ENCODE measurements around the gene MEIS2. TPM values are rescaled to one million over a fixed set of nuclear protein-coding genes. Genes with fewer than 3 reads are reported as not detected.

The MEIS2 gene
- total RNA-seq, 1 donor from 2014 or later: 43.9 TPM

DNA sequence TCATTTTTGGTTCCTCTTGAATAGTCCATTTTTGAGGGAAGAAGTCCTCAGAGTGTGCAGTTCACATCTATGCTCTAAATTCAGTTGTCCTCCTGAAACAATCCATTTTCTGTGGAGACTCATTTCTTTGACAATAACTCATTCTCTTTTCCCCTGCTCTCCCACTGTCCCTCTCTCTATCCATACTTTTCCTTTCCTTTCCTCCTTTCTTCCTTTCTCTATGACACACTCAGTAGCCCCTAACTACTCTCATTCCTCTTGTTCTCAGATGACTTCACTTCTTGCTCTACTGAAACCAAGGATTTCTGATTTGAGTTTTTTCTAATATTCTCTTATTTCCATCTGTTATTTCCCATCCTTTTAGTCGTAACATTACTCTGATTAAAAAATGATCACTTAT lies 16.7 kb upstream of the MEIS2 start:
- DNase-seq (no peak), ATAC-seq (ENCODE audit: poor library complexity) (no peak)
- intact Hi-C loops (cut with DNase I): no loop called here

DNA sequence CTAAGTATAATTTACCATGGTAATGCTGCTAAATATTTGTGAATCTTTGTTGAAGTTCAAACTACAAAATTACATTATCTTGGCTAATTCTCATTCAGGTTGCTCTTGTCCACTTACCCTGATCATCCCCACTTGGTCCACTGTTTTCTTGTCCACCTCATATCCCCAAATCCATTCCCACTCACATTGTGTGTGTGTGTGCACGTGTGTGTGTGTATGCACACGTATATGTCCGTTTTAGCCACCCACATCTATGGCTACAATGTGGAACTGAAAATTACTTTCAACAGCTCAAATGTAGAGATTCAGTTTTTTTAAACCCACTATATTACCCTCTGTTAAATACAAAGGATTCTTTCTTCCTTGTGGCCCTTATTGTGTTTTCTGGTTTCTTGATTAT lies 15.2 kb upstream of the MEIS2 start:
- intact Hi-C loops (cut with DNase I): no loop called here
- no peak for DNase-seq
- ATAC-seq (ENCODE audit: poor library complexity): no peak

DNA sequence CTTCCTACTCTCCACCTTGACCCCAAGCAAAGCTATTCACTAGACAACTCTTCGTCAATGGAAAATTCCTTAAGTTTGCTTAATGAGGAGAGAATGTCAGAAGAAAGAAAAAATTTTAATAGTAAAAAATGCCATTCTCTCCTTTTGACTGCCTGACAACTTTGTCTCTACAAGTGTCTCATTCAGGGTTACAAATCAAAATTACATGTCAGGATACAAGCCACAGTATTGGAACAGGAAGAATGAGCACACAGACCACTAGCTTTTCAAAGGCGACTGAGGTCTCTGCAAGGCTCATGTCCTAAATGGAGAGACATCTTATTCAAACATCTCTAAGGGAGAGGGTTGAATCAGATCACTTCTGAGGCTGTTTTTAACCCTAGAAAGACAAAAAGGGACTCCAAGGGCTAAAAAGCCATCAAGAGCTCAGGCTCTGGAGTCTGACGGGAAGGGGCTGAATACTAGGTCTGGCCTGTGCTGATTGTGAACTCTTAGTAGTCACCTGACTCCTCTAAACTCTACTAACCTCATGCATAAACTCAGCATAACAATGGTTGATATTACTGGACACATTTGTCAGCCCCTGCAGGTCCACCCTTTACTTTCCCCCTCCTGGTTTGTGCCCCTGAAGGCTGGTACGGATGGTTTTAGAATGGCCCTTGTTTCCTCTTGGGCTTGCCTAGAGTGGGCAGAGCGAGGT lies 12.8 kb upstream of the MEIS2 start:
- DNase-seq (no peak), ATAC-seq (ENCODE audit: poor library complexity) (no peak)
- intact Hi-C loops (cut with DNase I): no loop called here

DNA sequence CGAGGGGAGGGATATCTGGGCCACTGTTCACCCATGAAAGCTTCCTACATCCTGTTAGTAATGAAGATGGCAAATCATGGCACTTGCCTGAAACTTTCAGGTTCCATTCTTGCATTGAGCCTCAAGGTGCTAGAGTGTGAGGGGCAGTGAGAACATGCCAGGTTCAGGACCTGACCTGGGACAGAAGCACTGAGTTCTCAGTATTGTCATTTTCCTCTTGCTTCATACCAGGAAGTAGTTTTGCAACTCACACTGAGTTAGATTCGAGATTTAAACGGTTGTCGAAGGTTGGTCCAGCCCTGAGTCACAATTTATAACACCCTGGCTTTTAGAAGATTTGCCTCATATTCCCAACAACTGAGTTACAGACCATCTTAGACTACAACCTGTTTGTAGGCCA lies 11.8 kb upstream of the MEIS2 start:
- no peak for DNase-seq
- intact Hi-C loops (cut with DNase I): no loop called here
- ATAC-seq (ENCODE audit: poor library complexity): no peak

DNA sequence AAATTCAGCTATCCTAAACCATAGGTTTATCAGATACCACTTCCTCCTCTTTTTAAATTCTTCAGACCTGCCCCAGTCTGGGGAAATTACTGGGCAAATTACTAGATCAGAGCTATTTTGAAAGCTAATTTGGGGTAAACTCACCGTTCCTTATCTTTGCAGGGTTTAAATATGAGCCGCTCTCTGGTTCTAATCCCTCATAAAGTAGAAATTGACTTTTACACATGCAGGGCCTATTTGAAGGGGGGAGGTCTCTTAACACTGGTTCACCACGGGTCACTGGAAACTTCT lies 11.0 kb upstream of the MEIS2 start:
- ATAC-seq (ENCODE audit: poor library complexity) (no peak), DNase-seq (no peak)
- intact Hi-C loops (cut with DNase I): no loop called here

DNA sequence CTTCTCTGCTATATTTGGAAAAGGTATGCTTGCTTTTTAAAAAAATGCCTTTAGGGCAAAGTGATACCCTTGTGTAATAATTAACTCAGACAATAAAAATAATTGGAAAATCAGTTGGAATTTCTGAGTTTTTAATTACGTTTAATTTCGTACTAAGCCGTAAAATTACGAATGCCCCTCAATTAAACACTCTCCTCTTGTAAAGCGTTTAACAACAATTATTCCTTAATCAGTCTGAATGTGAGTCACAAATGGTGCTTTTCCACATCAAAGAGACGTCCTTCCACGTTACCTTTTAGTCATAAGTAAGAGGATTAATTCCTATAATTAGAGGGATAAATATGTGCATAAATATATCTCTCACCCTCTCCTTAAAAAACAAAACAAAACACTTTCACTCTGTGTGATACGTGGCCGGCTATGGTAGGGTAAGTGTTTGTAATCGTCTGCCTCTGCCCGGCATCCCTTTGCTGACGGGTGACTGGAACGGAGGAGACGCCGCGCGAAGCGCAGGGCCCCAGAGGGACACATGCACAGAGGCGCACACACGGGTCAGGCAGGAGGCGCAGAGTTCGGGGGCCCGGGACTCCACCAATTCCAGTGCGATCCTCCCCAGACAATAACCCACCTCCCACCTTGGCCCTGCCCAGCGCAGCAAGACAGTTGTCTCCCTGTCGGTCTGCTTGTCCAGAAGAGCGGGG lies 9.7 kb upstream of the MEIS2 start:
- ATAC-seq (ENCODE audit: poor library complexity): peak; percentile 82
- intact Hi-C loops (cut with DNase I): loop anchor here (5.0 to 10.0 kb wide), 2 partner anchors 228 to 525 kb away; no protein-coding TSS in a partner anchor
- peak; percentile 74 for DNase-seq

DNA sequence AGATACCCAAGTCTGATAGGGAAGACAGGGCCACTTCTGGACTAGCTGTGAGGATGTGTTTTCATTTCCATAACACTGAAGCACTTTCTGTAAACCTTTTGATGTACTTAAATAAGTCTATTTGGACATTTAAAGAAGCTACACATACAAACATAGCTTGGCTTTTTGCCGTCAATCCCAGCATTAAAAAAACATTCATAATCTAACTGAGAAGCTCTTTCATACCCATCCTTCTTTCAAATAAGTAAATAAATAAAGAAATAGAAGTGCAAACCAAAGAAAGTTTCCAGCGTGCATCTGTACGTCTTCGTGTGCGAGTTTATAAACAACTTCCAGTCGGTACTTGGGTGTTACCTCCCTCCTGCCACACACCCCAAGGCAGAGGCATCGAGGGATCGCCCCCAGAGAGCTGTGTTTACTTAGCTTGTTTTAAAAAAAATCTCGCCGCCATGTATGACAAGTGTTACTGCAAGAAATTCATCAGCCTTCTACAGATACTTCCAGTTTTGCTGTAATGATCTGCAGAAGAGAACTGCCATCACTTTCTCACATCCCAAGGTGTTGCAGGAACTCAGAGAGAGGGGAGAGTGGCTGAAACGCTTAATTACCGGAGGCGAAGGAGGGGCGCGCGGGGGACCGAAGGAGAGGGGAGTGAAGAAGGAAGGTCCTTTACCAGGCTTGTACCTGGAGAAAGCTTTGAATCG lies 9.0 kb upstream of the MEIS2 start:
- intact Hi-C loops (cut with DNase I): loop anchor here (5.0 to 10.0 kb wide), 2 partner anchors 227 to 525 kb away; no protein-coding TSS in a partner anchor

DNA sequence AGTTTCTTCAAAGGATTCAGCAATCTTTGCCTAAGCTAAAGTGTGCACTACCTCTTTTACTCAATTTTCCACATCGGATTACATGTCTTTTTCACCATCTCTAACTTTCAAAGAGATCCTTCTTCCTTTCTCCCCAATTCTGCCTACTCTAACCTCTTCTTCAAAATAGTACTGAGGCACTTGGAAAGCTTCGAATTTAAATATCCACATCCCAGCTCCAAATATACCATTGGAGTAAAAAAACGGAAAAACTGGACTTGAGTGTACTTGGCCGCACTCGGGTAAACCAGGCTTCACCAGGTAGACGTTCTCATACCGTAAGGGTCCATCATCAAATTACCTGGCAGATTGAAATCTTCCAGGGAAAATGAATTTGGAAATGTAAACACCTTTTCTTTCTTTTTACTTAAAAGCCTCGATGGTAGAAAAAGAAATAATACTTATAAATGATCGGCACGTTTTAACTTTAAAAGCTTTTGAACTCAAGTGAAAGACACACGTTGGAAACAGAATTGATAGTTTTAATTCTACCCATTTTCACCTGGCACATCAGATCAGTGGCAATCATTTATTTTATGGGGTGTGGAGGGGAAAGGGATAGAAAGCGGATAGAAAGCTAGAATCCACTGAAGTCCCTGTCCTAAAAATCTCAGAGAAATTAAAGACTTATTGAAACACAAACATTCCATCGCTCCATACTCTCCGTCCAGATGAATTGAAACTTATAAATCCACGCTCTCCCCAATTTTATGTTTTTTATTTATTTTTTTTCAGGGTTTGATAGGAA lies 8.2 kb upstream of the MEIS2 start:
- intact Hi-C loops (cut with DNase I): loop anchor here (5.0 to 10.0 kb wide), 2 partner anchors 226 to 524 kb away; no protein-coding TSS in a partner anchor

More for the DNA sequence above, 9.0 kb upstream of the MEIS2 start:
- DNase-seq (no peak), ATAC-seq (ENCODE audit: poor library complexity) (no peak)

DNA sequence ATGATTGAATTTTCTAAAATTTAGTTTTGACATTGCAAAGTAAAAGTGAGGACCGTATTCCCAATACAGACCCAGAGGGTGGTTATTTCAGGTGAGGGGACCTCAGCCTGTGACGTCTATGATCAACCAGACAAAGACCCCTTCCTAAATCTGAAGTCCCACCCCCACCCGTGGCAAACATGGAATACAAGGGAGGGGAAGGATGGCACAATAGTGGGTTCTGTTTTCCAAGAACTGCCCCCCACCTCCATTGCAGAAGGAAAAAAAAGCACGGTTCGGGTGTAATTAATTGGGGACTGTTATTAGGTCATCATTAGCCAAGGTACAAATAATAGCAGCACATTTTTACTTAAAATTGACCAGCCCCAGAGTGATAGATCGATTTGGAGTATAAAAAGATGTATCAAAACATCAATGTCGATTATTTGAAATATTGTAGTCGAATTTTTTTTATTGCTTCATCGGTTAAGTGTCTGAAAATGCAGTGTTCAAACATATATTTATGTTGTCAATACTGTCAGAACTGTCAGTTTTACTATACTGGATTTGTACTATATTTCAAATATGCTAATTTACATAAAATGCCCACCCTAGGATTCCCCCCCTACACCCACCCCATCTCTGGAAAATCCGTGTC lies 7.5 kb upstream of the MEIS2 start:
- ATAC-seq (ENCODE audit: poor library complexity) (no peak), DNase-seq (no peak)
- intact Hi-C loops (cut with DNase I): loop anchor here (5.0 to 10.0 kb wide), 2 partner anchors 226 to 523 kb away; no protein-coding TSS in a partner anchor

More for the DNA sequence above, 8.2 kb upstream of the MEIS2 start:
- DNase-seq: no peak
- ATAC-seq (ENCODE audit: poor library complexity): no peak

DNA sequence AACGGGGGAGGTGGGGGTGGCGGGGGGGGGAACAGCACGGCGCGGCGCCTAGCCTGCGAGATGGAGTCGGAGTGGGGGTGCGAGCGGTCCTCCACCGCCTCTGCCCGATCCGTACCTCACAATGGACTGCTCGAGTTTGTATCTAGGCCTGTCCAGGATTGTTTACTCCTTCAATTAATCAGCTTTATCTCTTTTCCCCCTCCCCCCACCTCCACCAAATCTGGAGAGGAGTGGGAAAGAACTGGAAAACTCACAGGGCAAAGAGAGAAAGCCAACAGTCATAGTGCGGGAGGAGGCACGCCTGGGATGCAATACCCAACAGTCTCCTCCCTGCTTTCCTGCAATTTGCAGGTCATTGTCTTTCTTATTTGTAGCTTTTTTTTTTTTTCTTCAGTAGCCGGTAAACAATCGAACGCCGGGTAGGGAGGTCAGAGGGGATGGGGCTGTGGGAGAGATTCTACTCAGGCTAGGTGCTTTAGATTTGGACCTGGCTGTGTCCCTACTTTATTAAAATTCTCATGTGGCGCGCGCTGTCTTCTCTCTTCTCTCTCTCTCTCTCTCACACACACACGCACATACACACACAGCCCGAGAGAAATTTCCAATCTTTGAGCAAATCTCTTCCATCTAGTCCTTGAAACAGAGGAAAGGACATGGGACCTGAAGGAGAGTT lies 6.9 kb upstream of the MEIS2 start:
- intact Hi-C loops (cut with DNase I): loop anchor here (5.0 to 10.0 kb wide), 2 partner anchors 225 to 522 kb away; no protein-coding TSS in a partner anchor
- peak; percentile 12 for ATAC-seq (ENCODE audit: poor library complexity)
- DNase-seq: no peak

DNA sequence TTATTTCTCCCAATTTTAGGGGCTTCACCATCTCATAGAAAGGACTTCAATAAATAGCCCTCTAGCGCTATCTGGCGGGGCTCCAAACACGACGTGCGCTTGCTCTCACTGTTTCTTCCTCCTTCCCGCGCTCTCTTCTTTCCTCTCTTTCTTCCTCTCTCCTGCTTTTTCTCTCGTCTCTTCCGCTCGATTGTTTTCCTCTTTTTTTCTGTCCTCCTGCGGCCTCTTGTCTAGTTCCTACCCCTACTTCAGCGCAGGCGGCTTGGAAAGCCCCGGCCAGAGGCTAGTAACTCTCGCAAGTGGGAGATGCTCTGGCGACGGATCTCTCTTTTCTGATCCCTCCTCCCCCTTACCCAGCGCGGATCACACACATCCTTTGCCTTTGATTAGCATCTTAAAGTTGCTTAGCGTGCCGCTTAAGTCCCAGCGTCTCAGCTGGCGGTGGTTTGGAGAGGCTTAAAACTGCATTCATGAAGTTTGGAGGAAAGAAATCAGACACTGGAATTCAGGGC lies 6.2 kb upstream of the MEIS2 start:
- no peak for ATAC-seq (ENCODE audit: poor library complexity)
- peak; percentile 83 for DNase-seq
- intact Hi-C loops (cut with DNase I): loop anchor here (5.0 to 10.0 kb wide), 2 partner anchors 224 to 522 kb away; no protein-coding TSS in a partner anchor

DNA sequence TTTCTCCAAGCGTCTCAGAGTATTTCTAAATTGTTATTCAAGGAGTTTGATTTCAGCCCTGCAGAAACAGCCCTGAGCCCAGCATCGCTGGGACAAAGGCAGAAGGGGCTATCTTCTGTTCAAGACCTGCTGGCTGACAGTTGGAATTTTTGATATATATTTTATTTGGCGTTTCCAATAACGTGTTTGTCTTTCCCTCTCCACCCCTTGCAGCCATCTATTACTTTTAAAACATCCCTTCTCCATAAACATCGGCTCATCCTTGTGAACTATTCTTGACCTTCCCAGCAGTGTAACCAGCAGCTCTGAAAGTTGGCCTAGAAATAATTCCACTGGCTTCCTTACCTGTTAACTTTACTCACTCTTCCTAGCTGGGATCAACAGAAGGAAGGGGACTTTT lies 5.5 kb upstream of the MEIS2 start:
- intact Hi-C loops (cut with DNase I): loop anchor here (5.0 to 10.0 kb wide), 2 partner anchors 224 to 521 kb away; no protein-coding TSS in a partner anchor
- DNase-seq (no peak), ATAC-seq (ENCODE audit: poor library complexity) (no peak)

DNA sequence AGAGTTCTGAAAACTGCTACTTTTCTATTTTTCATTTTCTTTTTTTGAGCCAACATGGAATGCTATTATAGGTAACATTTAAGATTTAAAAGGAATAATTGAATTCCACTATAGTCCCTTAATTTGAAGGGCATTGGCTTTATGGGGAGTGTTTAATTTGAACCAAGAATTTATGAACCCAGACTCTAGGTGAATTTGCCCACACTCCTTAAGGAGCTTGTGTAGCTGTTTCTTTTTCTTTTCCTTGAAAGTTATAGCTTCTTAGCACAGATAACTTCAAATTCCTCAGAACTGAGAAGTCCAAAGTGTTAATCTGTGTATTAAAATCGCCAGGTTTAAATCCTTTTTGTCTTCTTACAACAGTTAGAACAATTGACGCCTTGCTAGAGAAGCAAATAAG lies 4.7 kb upstream of the MEIS2 start:
- ATAC-seq (ENCODE audit: poor library complexity): no peak
- DNase-seq: no peak
- intact Hi-C loops (cut with DNase I): loop anchor here (5.0 to 10.0 kb wide), 2 partner anchors 223 to 520 kb away; no protein-coding TSS in a partner anchor

DNA sequence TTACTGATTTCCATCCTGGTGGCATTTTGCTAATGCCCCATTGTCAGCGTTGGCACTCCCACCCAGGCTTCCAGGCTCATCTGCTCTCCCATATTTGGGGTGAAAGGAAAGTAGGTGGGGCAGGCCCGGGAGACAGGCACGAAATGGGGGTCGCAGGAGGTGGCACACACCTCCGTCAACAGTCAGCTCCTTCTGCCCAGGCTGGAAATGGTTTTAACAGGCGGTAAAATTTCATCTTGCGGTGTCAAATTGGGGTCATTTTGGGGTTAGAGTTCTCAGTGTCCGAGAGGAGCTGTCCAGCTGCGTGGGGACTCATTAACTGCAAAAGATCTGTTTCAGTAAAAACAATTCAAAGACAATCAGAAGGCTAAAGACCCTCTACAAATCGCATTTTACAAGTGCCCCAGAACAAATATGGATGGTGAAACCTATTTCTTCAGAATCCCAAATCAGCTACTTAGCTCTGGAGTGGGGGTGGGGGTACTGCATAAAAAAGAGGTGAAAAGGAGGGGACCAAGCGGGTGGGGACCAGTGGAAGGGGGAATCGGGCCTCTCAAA lies 4.2 kb upstream of the MEIS2 start:
- DNase-seq (no peak), ATAC-seq (ENCODE audit: poor library complexity) (no peak)
- intact Hi-C loops (cut with DNase I): loop anchor here (10.0 kb wide), 1 partner anchor 520 kb away; no protein-coding TSS in a partner anchor

DNA sequence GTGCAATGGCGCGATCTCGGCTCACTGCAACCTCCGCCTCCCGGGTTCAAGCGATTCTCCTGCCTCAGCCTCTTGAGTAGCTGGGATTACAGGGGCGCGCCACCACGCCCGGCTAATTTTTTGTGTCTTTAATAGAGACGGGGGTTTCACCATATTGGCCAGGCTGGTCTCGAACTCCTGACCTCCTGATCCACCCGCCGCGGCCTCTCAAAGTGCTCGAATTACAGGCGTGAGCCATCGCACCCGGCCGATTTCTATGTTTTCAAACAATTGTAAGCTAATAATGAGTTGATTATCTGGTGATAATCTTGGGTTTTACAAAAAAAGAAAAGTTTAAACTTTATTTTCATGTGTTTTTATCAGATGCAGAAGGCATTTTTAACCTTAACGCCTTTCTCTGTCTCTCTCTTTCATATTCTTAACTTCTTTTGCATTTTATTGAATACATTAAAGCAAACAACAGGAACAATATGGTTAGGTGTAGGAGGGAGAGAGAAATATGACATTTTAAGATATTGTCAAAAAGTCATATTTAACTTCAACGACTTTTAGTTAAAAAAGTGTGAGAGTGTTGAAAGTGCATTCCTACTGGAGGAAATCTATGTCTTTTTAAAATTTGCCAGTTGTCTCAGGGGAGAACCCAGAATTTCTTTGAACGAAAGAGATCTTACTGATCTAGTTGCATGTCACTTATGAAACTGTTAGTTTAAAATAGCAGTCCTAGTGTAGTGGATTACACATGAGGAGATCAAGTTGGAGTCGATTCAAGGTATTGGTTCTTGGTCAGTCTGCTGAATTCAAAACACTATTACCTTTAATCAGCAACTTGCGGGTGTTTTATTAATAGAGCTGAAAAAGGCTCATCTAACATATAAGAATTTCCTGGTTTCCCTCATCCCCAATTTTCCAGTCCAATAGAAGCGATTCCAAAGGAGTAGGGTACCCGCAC lies 3.4 kb upstream of the MEIS2 start:
- no peak for ATAC-seq (ENCODE audit: poor library complexity)
- no peak for DNase-seq
- intact Hi-C loops (cut with DNase I): loop anchor here (10.0 kb wide), 1 partner anchor 519 kb away; no protein-coding TSS in a partner anchor

DNA sequence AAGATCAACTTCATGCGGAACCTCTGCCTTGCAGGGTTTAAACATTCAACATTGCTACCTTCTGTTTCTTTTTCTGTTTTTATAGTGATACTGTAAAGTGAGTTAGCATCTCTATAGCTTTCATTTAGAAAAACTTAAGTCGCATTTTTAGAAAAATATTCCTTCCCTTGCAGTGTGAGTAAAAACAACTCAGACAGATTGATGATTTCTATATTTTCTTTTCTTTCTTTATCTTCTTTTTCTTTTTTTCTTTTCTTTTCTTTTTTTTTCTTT lies 2.8 kb upstream of the MEIS2 start:
- intact Hi-C loops (cut with DNase I): loop anchor here (10.0 kb wide), 1 partner anchor 518 kb away; no protein-coding TSS in a partner anchor
- ATAC-seq (ENCODE audit: poor library complexity): no peak
- no peak for DNase-seq

Data from Right ventricle myocardium superior (tissue), 1 donor.